Esophagus squamous epithelium (tissue), 4 donors: ENCODE measurements around the gene TAS2R20.

Experiments used
- CTCF ChIP-seq, 6 experiments: fragments of 450-650 bp in 4 of 6; fragments of 200-600 bp in 2 of 6; sonication (generic) in 2 of 6; IDR thresholded peaks; one replicate each; pipeline ENCODE4 v1.5.1; 2016 to 2019; ENCODE audit warnings: antibody characterized with exemption in 6 of 6, mild to moderate bottlenecking in 4 of 6, moderate library complexity in 4 of 6
- POLR2A ChIP-seq, 4 donors: fragments of 450-650 bp; IDR thresholded peaks; one replicate each; pipeline ENCODE4 v1.6.1; 2017; ENCODE audit warnings: antibody characterized with exemption in 4 of 4, mild to moderate bottlenecking in 4 of 4, moderate library complexity in 3 of 4

GRCh38 chr12:10959804-10960203, 38.3 kb downstream of the TAS2R20 start:
- TF ChIP-seq CTCF (IDR thresholded peaks at IDR 0.05) (no peak), POLR2A (IDR thresholded peaks at IDR 0.05) (no peak)
